Liver (tissue), 9 donors: ENCODE results near the gene FNBP1L. TPM values are rescaled to one million over a fixed set of nuclear protein-coding genes. Genes with fewer than 3 reads are reported as not detected.
"Not testable (repeated sequence)": the region's sequence is repeated elsewhere in the genome, so short reads cannot be mapped to it uniquely, and the experiment has no call there.

Experiments used
- DNase-seq: peaks from one replicate; pipeline ENCODE4 v3.0.0-alpha.2; 2017; ENCODE audit warnings: low spot score
- H3K27ac ChIP-seq, 2 donors: one replicate each; pipeline ENCODE4 v1.7.0; 2013; ENCODE audit warnings: inconsistent platforms in 2 of 2, low read length in 2 of 2, control low read depth in 1 of 2, low read depth in 1 of 2, mild to moderate bottlenecking in 1 of 2
- H3K27me3 ChIP-seq, 4 donors: one replicate each; pipeline versions ENCODE4 v1.6.1 to v1.7.0; 2013; ENCODE audit warnings: low read length in 3 of 4, inconsistent platforms in 1 of 4, mild to moderate bottlenecking in 1 of 4, moderate library complexity in 1 of 4; ENCODE audit not compliant: control insufficient read depth in 4 of 4, insufficient read depth in 4 of 4
- H3K36me3 ChIP-seq, 4 donors: one replicate each; pipeline versions ENCODE4 v1.6.1 to v1.7.0; 2013; ENCODE audit warnings: low read length in 3 of 4, mild to moderate bottlenecking in 3 of 4, low read depth in 1 of 4, moderate library complexity in 1 of 4; ENCODE audit not compliant: control insufficient read depth in 4 of 4, insufficient read depth in 3 of 4
- H3K4me1 ChIP-seq, 4 donors: one replicate each; pipeline versions ENCODE4 v1.6.1 to v1.7.0; 2013; ENCODE audit warnings: low read length in 3 of 4, mild to moderate bottlenecking in 3 of 4, moderate library complexity in 1 of 4; ENCODE audit not compliant: control insufficient read depth in 4 of 4, insufficient read depth in 4 of 4
- H3K4me3 ChIP-seq, 3 donors: one replicate each; pipeline versions ENCODE4 v1.6.1 to v1.7.0; 2013; ENCODE audit warnings: low read length in 3 of 3, control low read depth in 1 of 3, low read depth in 1 of 3, mild to moderate bottlenecking in 1 of 3
- H3K9ac ChIP-seq, 2 donors: one replicate each; pipeline ENCODE4 v1.7.0; 2013; ENCODE audit warnings: low read length in 2 of 2, mild to moderate bottlenecking in 2 of 2, moderate library complexity in 2 of 2, control low read depth in 1 of 2, low read depth in 1 of 2
- H3K9me3 ChIP-seq, 4 donors: one replicate each; pipeline versions ENCODE4 v1.6.1 to v1.7.0; 2013; ENCODE audit warnings: low read length in 3 of 4; ENCODE audit not compliant: control insufficient read depth in 4 of 4
- EGR1 ChIP-seq, 2 donors: IDR thresholded peaks; 2 replicates each; pipeline ENCODE4 v1.6.1; 2016 to 2018; ENCODE audit warnings: antibody characterized with exemption in 2 of 2, low read depth in 2 of 2
- FOXA1 ChIP-seq: IDR thresholded peaks from 2 replicates; pipeline ENCODE4 v1.6.1; 2016; ENCODE audit warnings: antibody characterized with exemption
- FOXA2 ChIP-seq: IDR thresholded peaks from 2 replicates; pipeline ENCODE4 v1.6.1; 2016; ENCODE audit warnings: antibody characterized with exemption
- GABPA ChIP-seq, 2 donors: IDR thresholded peaks in 1 of 2; conservative IDR thresholded peaks in 1 of 2; 2 replicates each; pipeline ENCODE4 v1.6.1; 2016; ENCODE audit warnings: antibody characterized with exemption in 2 of 2, mild to moderate bottlenecking in 1 of 2, moderate library complexity in 1 of 2
- HNF4A ChIP-seq, 2 donors: conservative IDR thresholded peaks; 2 replicates each; pipeline ENCODE4 v1.6.1; 2016; ENCODE audit warnings: antibody characterized with exemption in 2 of 2, mild to moderate bottlenecking in 2 of 2
- JUND ChIP-seq, 2 donors: IDR thresholded peaks; 2 replicates each; pipeline ENCODE4 v1.6.1; 2016; ENCODE audit warnings: antibody characterized with exemption in 2 of 2
- NR2F2 ChIP-seq: IDR thresholded peaks from 2 replicates; pipeline ENCODE4 v1.6.1; 2016; ENCODE audit warnings: antibody characterized with exemption
- RAD21 ChIP-seq, 2 donors: IDR thresholded peaks; 2 replicates each; pipeline ENCODE4 v1.6.1; 2016; ENCODE audit warnings: antibody characterized with exemption in 2 of 2, mild to moderate bottlenecking in 2 of 2
- SP1 ChIP-seq: IDR thresholded peaks from 2 replicates; pipeline ENCODE4 v1.6.1; 2018; ENCODE audit warnings: antibody characterized with exemption, mild to moderate bottlenecking
- TAF1 ChIP-seq: conservative IDR thresholded peaks from 2 replicates; pipeline ENCODE4 v1.6.1; 2016; ENCODE audit warnings: antibody characterized with exemption, mild to moderate bottlenecking
- WGBS: extraction: QIAGEN DNeasy Blood & Tissue Kit; methylation state at CpG from one replicate; pipeline ENCODE4 v1.1.7; 2013; 5-methylcytosine and 5-hydroxymethylcytosine counted together
- polyA plus RNA-seq, 2 donors: library from polyadenylated mRNA; stranded (reverse) in 1 of 2; unstranded in 1 of 2; fragments of 200-250 nt in 1 of 2; fragments of >200 nt in 1 of 2; fragmentation: Nextera tagmentation in 1 of 2; extraction: Ambion mirVana in 1 of 2; gene quantifications; one replicate each; pipeline versions ENCODE4 v1.2.1 to v1.2.3, GENCODE V29; 2013 to 2015
- total RNA-seq, 2 donors: library from RNA; depleted of rRNA; stranded (reverse); fragments of >200 nt; gene quantifications; one replicate each; pipeline ENCODE4 v1.2.3, GENCODE V29; 2014
- TF ChIP-seq, protein P1 (sequence below): IDR thresholded peaks from 2 replicates; pipeline ENCODE4 v1.6.1; 2016; ENCODE audit warnings: antibody characterized with exemption
- TF ChIP-seq, protein P2 (sequence below): IDR thresholded peaks from 2 replicates; pipeline ENCODE4 v1.6.1; 2016; ENCODE audit warnings: antibody characterized with exemption
- TF ChIP-seq, protein P3 (sequence below): IDR thresholded peaks from 2 replicates; pipeline ENCODE4 v1.6.1; 2016; ENCODE audit warnings: antibody characterized with exemption, mild to moderate bottlenecking
- TF ChIP-seq, protein P4 (sequence below): fragments of 150-350 bp; IDR thresholded peaks from 2 replicates; pipeline ENCODE4 v1.5.1; 2017; ENCODE audit warnings: improper control_type of control experiment, low read depth, low read length; ENCODE audit not compliant: missing input control
- donor health status: healthy.
- donor health status: healthy.
- donor health status: healthy.
- donor health status: healthy.
- donor health status: healthy.

The FNBP1L gene
- total and polyA plus RNA-seq, 4 donors: 5.3 to 13.5 (median 8.9) TPM

DNA sequence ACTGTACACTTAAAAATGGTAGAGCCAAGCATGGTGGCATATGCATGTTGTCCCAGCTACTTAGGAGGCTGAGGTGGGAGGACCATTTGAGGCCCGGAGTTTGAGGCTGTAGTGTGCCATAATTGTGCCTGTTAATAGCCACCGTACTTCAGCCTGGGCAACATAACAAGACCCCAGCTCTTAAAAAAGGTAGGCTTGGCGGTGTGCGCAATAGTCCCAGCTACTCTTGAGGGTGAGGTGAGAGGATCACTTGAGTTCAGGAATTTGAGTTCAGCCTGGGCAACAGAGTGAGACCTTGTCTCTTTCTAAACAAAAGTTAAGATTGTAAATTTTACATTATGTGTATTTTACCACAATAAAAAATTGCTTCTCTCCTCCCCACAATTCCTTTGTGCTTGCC lies 19.7 kb downstream of the FNBP1L start:
- no peaks in the 10 kb centered on the region for H3K9me3 ChIP-seq
- DNase-seq: no peak

DNA sequence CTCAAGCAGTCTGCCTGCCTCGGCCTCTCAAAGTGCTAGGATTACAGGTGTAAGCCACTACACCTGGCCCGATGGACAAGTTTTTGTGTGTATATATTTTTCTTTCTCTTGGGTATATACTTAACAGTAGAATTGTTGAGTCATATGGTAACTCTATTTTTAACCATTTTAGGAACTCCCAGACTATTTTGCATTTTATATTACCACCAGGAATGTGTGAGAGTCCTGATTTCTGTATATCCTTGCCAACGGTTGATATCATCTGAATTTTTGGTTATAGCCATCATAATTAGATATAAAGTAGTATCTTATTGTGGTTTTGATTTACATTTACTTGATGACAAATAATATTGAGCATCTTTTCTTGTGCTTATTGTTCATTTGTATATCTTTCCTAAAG lies 20.7 kb downstream of the FNBP1L start:
- no peak for TF ChIP-seq SP1
- TF ChIP-seq, protein P1, sequence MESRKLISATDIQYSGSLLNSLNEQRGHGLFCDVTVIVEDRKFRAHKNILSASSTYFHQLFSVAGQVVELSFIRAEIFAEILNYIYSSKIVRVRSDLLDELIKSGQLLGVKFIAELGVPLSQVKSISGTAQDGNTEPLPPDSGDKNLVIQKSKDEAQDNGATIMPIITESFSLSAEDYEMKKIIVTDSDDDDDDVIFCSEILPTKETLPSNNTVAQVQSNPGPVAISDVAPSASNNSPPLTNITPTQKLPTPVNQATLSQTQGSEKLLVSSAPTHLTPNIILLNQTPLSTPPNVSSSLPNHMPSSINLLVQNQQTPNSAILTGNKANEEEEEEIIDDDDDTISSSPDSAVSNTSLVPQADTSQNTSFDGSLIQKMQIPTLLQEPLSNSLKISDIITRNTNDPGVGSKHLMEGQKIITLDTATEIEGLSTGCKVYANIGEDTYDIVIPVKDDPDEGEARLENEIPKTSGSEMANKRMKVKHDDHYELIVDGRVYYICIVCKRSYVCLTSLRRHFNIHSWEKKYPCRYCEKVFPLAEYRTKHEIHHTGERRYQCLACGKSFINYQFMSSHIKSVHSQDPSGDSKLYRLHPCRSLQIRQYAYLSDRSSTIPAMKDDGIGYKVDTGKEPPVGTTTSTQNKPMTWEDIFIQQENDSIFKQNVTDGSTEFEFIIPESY: no peak
- TF ChIP-seq, protein P2, sequence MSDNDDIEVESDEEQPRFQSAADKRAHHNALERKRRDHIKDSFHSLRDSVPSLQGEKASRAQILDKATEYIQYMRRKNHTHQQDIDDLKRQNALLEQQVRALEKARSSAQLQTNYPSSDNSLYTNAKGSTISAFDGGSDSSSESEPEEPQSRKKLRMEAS: no peak
- TF ChIP-seq FOXA2: no peak
- no peaks in the 10 kb centered on the region for H3K9me3 ChIP-seq
- no peak overlapping the region for H3K9ac ChIP-seq
- H3K27ac ChIP-seq: no peak overlapping the region
- peaks cover 3 to 10% (median 9%) of the 10 kb centered on the region in 4 donors for H3K4me1 ChIP-seq
- no peak overlapping the region for H3K4me3 ChIP-seq
- H3K36me3 ChIP-seq: no peaks in the 10 kb centered on the region
- no peaks in the 10 kb centered on the region for H3K27me3 ChIP-seq
- WGBS: 94% methylated on average over 3 of the region's 3 CpGs
- no peak for DNase-seq

More for the DNA sequence above, 19.7 kb downstream of the FNBP1L start:
- H3K27ac ChIP-seq: no peak overlapping the region
- peaks cover 3 to 10% (median 9%) of the 10 kb centered on the region in 4 donors for H3K4me1 ChIP-seq
- no peak overlapping the region for H3K4me3 ChIP-seq
- H3K9ac ChIP-seq: no peak overlapping the region
- TF ChIP-seq RAD21 (IDR thresholded peaks at IDR 0.05) (no peak), NR2F2 (no peak), SP1 (no peak), EGR1 (IDR thresholded peaks at IDR 0.05; ENCODE audit: low read depth in 2 of 2) (no peak), JUND (IDR thresholded peaks at IDR 0.05) (no peak), TAF1 (no peak), HNF4A (conservative IDR thresholded peaks at IDR 0.05) (no peak), FOXA2 (no peak), GABPA (IDR thresholded peaks at IDR 0.05 in 1 of 2, conservative IDR thresholded peaks at IDR 0.05 in 1 of 2) (no peak), FOXA1 (no peak)
- TF ChIP-seq, protein P1: no peak
- TF ChIP-seq, protein P3, sequence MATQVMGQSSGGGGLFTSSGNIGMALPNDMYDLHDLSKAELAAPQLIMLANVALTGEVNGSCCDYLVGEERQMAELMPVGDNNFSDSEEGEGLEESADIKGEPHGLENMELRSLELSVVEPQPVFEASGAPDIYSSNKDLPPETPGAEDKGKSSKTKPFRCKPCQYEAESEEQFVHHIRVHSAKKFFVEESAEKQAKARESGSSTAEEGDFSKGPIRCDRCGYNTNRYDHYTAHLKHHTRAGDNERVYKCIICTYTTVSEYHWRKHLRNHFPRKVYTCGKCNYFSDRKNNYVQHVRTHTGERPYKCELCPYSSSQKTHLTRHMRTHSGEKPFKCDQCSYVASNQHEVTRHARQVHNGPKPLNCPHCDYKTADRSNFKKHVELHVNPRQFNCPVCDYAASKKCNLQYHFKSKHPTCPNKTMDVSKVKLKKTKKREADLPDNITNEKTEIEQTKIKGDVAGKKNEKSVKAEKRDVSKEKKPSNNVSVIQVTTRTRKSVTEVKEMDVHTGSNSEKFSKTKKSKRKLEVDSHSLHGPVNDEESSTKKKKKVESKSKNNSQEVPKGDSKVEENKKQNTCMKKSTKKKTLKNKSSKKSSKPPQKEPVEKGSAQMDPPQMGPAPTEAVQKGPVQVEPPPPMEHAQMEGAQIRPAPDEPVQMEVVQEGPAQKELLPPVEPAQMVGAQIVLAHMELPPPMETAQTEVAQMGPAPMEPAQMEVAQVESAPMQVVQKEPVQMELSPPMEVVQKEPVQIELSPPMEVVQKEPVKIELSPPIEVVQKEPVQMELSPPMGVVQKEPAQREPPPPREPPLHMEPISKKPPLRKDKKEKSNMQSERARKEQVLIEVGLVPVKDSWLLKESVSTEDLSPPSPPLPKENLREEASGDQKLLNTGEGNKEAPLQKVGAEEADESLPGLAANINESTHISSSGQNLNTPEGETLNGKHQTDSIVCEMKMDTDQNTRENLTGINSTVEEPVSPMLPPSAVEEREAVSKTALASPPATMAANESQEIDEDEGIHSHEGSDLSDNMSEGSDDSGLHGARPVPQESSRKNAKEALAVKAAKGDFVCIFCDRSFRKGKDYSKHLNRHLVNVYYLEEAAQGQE: no peak
- TF ChIP-seq, protein P2: no peak
- TF ChIP-seq, protein P4, sequence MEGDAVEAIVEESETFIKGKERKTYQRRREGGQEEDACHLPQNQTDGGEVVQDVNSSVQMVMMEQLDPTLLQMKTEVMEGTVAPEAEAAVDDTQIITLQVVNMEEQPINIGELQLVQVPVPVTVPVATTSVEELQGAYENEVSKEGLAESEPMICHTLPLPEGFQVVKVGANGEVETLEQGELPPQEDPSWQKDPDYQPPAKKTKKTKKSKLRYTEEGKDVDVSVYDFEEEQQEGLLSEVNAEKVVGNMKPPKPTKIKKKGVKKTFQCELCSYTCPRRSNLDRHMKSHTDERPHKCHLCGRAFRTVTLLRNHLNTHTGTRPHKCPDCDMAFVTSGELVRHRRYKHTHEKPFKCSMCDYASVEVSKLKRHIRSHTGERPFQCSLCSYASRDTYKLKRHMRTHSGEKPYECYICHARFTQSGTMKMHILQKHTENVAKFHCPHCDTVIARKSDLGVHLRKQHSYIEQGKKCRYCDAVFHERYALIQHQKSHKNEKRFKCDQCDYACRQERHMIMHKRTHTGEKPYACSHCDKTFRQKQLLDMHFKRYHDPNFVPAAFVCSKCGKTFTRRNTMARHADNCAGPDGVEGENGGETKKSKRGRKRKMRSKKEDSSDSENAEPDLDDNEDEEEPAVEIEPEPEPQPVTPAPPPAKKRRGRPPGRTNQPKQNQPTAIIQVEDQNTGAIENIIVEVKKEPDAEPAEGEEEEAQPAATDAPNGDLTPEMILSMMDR: no peak
- no peaks in the 10 kb centered on the region for H3K36me3 ChIP-seq
- WGBS: 98% methylated on average over 4 of the region's 4 CpGs
- H3K27me3 ChIP-seq: no peaks in the 10 kb centered on the region

DNA sequence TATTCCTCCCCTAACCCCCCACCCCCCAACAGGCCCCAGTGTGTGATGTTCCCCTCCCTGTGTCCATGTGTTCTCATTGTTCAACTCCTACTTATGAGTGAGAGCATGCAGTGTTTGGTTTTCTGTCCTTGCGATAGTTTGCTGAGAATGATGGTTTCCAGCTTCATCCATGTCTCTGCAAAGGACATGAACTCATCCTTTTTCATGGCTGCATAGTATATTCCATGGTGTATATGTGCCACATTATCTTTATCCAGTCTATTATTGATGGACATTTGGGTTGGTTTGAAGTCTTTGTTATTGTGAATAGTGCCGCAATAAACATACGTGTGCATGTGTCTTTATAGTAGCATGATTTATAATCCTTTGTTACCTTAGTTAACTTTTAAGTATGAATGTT lies 21.3 kb downstream of the FNBP1L start:
- H3K9me3 ChIP-seq, DNase-seq, H3K27me3 ChIP-seq, H3K36me3 ChIP-seq, H3K27ac ChIP-seq, H3K4me3 ChIP-seq, H3K9ac ChIP-seq: not testable (repeated sequence)
- peaks cover 3 to 10% (median 9%) of the 10 kb centered on the region in 4 donors for H3K4me1 ChIP-seq
- 94% methylated on average over 3 of the region's 3 CpGs for WGBS
